GM12878 (cell line): Measurements from ENCODE around the gene LTBP3. TPM values are rescaled to one million over a fixed set of nuclear protein-coding genes. Genes with fewer than 3 reads are reported as not detected.

Source experiments
- ATAC-seq: fragments of 200-7000 bp; cut with Tn5 transposase; 3 replicates; pipeline ENCODE4 v1.9.1; 2020; ENCODE audit warnings: mild to moderate bottlenecking, moderate library complexity
- BruUV-seq: library from RNA; stranded (reverse); fragments of 400-500 nt; replicated peaks from 2 replicates; lab custom pipeline; 2021; lab: Mats Ljungman, UMichigan
- CTCF ChIA-PET: fragments of 300-600 bp; sonication (Branson Sonifier 250); formaldehyde crosslinking; extraction: SDS; loops from one replicate; lab custom pipeline; 2021; ENCODE audit warnings: inconsistent platforms; lab: Yijun Ruan, JAX
- POLR2A ChIA-PET: fragments of 350-600 bp; formaldehyde crosslinking; extraction: SDS; loops from one replicate; lab custom pipeline; 2021; ENCODE audit warnings: inconsistent platforms; lab: Charles Lee
- RAD21 ChIA-PET: fragments of 300-600 bp; sonication (Branson Sonifier 250); formaldehyde crosslinking; loops from one replicate; lab custom pipeline; 2023; ENCODE audit warnings: antibody characterized with exemption; ENCODE audit not compliant: unreplicated experiment; lab: Charles Lee
- SMC1A ChIA-PET: fragments of 300-600 bp; sonication (Branson Sonifier 250); formaldehyde crosslinking; loops from one replicate; lab custom pipeline; 2023; ENCODE audit not compliant: unreplicated experiment, uncharacterized antibody; lab: Charles Lee
- DNase-seq: peaks from one replicate; pipeline ENCODE4 v3.0.0-alpha.2; 2011; ENCODE audit warnings: low read depth, low spot score
- FAIRE-seq: peaks from 3 replicates; lab custom pipeline; 2011; peaks lifted over from hg19 to GRCh38; lab: Jason Lieb, UNC
- H2AFZ ChIP-seq: 2 replicates; pipeline ENCODE4 v1.6.0; 2011; ENCODE audit warnings: low read depth, low read length, control low read depth; ENCODE audit not compliant: control insufficient read depth
- H3K27ac ChIP-seq: 2 replicates; pipeline ENCODE4 v1.5.1; 2011; ENCODE audit warnings: control low read depth; ENCODE audit not compliant: control insufficient read depth, insufficient read depth
- H3K27me3 ChIP-seq, 2 experiments: replicated peaks in 1 of 2; 2 replicates each; pipeline versions ENCODE4 v1.6.0 to v1.6.1; 2011; ENCODE audit warnings: low read length in 1 of 2; ENCODE audit not compliant: control insufficient read depth in 2 of 2, insufficient read depth in 2 of 2
- H3K36me3 ChIP-seq, 2 experiments: 2 replicates each; pipeline ENCODE4 v1.5.1; 2011; ENCODE audit warnings: low read length in 1 of 2; ENCODE audit not compliant: control insufficient read depth in 2 of 2, insufficient read depth in 2 of 2
- H3K4me1 ChIP-seq: 2 replicates; pipeline ENCODE4 v1.6.1; 2011; ENCODE audit warnings: mild to moderate bottlenecking, low read length, moderate library complexity, mixed read lengths; ENCODE audit not compliant: control insufficient read depth, insufficient read depth
- H3K4me2 ChIP-seq: 2 replicates; pipeline ENCODE4 v1.6.0; 2011; ENCODE audit warnings: control low read depth; ENCODE audit not compliant: control insufficient read depth, insufficient read depth
- H3K4me3 ChIP-seq: fragments of 200-600 bp; sonication (generic); 2 replicates; pipeline ENCODE4 v1.5.1; 2016
- H3K79me2 ChIP-seq: 2 replicates; pipeline ENCODE4 v1.6.0; 2011; ENCODE audit warnings: low read length; ENCODE audit not compliant: control insufficient read depth, insufficient read depth
- H3K9ac ChIP-seq: 2 replicates; pipeline ENCODE4 v1.8.0; 2011; ENCODE audit warnings: low read length, control low read depth, mixed read lengths; ENCODE audit not compliant: control insufficient read depth, insufficient read depth
- H3K9me3 ChIP-seq: replicated peaks from 3 replicates; pipeline ENCODE4 v1.5.1; 2011; ENCODE audit warnings: mild to moderate bottlenecking, low read length; ENCODE audit not compliant: control insufficient read depth, insufficient read depth
- H4K20me1 ChIP-seq: 2 replicates; pipeline ENCODE4 v1.6.0; 2011; ENCODE audit not compliant: control insufficient read depth, insufficient read depth
- CHD2 ChIP-seq: IDR thresholded peaks from 2 replicates; pipeline ENCODE4 v1.6.1; 2011; ENCODE audit warnings: low read depth, low read length, improper control_type of control experiment, borderline replicate concordance
- WGBS: methylation state at CpG from one replicate; pipeline ENCODE4 v1.1.6; 2016; ENCODE audit warnings: low lambda C conversion rate; ENCODE audit not compliant: insufficient replicate concordance, insufficient coverage; ENCODE audit errors: missing lambda C conversion rate; 5-methylcytosine and 5-hydroxymethylcytosine counted together
- in situ Hi-C: fragments of 300-500 bp; cut with MboI; formaldehyde crosslinking; loops from 9 replicates; pipeline ENCODE4 v1.14.3; 2018; ENCODE audit warnings: mixed read lengths
- intact Hi-C: fragments of 100-400 bp; cut with micrococcal nuclease; formaldehyde crosslinking; loops from one replicate; pipeline ENCODE4 v1.14.2; 2022; ENCODE audit not compliant: unreplicated experiment
- polyA plus RNA-seq, 11 experiments: library from polyadenylated mRNA; depleted of rRNA in 4 of 11; unstranded in 6 of 11; stranded (reverse) in 5 of 11; fragments of >200 nt; fragmentation: Nextera tagmentation in 4 of 11; fragmentation: Illumina TruSeq in 1 of 11; extraction: Ambion mirVana in 4 of 11; extraction: Trizol in 1 of 11; gene quantifications; 1 replicate in 1 of 11; 2 replicates in 10 of 11; pipeline versions ENCODE4 v1.2.1 to v1.2.3, GENCODE V29; 2011 to 2016; ENCODE audit warnings: inconsistent platforms in 2 of 11, missing spikeins in 2 of 11, low read depth in 1 of 11
- total RNA-seq, 4 experiments: library from RNA; depleted of rRNA in 3 of 4; stranded (reverse); fragments of >200 nt in 3 of 4; fragmentation: Illumina TruSeq in 1 of 4; extraction: Trizol in 1 of 4; gene quantifications; 2 replicates each; pipeline versions ENCODE4 v1.2.1 to v1.2.3, GENCODE V29; 2013 to 2021
- TF ChIP-seq, protein P1 (sequence below): fragments of 450-650 bp; conservative IDR thresholded peaks from 2 replicates; pipeline ENCODE4 v1.6.1; 2017; ENCODE audit warnings: mild to moderate bottlenecking, moderate library complexity
- TF ChIP-seq, protein P2 (sequence below): IDR thresholded peaks from 2 replicates; pipeline ENCODE4 v1.6.1; 2012; ENCODE audit warnings: improper control_type of control experiment, low read depth, low read length; ENCODE audit not compliant: insufficient replicate concordance
- TF ChIP-seq, protein P3 (sequence below): fragments of 450-650 bp; IDR thresholded peaks from 2 replicates; pipeline ENCODE4 v1.6.1; 2016; ENCODE audit warnings: mild to moderate bottlenecking
- TF ChIP-seq, protein P4 (sequence below): fragments of 150-350 bp; IDR thresholded peaks from 2 replicates; pipeline ENCODE4 v1.6.1; 2016; ENCODE audit warnings: low read depth, low read length

Gene LTBP3
- total and polyA plus RNA-seq, 10 of the 15 experiments (the other 5 are each of a cell fraction or from before 2014, with no cell fraction given), result 2.2 to 12.2 (median 6.2) TPM; not detected in 2

DNA sequence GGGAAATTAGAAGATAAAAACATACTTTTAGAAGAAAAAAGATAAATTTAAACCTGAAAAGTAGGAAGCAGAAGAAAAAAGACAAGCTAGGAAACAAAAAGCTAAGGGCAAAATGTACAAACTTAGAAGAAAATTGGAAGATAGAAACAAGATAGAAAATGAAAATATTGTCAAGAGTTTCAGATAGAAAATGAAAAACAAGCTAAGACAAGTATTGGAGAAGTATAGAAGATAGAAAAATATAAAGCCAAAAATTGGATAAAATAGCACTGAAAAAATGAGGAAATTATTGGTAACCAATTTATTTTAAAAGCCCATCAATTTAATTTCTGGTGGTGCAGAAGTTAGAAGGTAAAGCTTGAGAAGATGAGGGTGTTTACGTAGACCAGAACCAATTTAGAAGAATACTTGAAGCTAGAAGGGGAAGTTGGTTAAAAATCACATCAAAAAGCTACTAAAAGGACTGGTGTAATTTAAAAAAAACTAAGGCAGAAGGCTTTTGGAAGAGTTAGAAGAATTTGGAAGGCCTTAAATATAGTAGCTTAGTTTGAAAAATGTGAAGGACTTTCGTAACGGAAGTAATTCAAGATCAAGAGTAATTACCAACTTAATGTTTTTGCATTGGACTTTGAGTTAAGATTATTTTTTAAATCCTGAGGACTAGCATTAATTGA is 58.3 kb downstream of the LTBP3 start:
- ChIA-PET SMC1A (interaction anchor here (1.2 to 19.3 kb wide), 10 partner anchors 7 to 115 kb away, joined by 3 to 481 read pairs (median 19); partner anchors contain the start of gene NEAT1), RAD21 (interaction anchor here (0.6 to 14.2 kb wide), 17 partner anchors 8 to 627 kb away, joined by 3 to 282 read pairs (median 4); partner anchors contain the start of genes DPF2, FRMD8 and NEAT1), CTCF (interaction anchor here (0.8 to 27.9 kb wide), 9 partner anchors 7 to 122 kb away, joined by 3 to 728 read pairs (median 14); partner anchors contain the start of genes NEAT1 and ZNRD2), POLR2A (interaction anchor here (0.7 to 16.2 kb wide), 18 partner anchors 6 to 138 kb away, joined by 3 to 429 read pairs (median 8); partner anchors contain the start of genes NEAT1, SCYL1, SIPA1 and ZNRD2)
- in situ Hi-C loops (no loop called here), intact Hi-C loops (loop anchor here (5.0 kb wide), 2 partner anchors 43 to 118 kb away; partner anchors contain the start of gene SLC25A45)
- Histone ChIP-seq H3K4me1 (peaks cover 16% of the 10 kb centered on the region), H3K9ac (peak overlapping the region; percentile 100), H3K4me2 (peak overlapping the region; percentile 30; the same call in 1 of the 2 replicates), H2AFZ (no peak overlapping the region), H3K27ac (peak overlapping the region; percentile 100), H4K20me1 (peaks cover 5% of the 10 kb centered on the region), H3K9me3 (no peaks in the 10 kb centered on the region), H3K79me2 (peaks cover 94% of the 10 kb centered on the region), H3K36me3 (peaks cover 0 to 22% of the 10 kb centered on the region in 2 experiments), H3K27me3 (no peaks in the 10 kb centered on the region), H3K4me3 (peak overlapping the region; percentile 98)
- WGBS, result 0% methylated on average over 3 of the region's 3 CpGs
- DNase-seq (no peak), FAIRE-seq (no peak), ATAC-seq (no peak)
- BruUV-seq, result no TSS peak
- TF ChIP-seq, protein P1, sequence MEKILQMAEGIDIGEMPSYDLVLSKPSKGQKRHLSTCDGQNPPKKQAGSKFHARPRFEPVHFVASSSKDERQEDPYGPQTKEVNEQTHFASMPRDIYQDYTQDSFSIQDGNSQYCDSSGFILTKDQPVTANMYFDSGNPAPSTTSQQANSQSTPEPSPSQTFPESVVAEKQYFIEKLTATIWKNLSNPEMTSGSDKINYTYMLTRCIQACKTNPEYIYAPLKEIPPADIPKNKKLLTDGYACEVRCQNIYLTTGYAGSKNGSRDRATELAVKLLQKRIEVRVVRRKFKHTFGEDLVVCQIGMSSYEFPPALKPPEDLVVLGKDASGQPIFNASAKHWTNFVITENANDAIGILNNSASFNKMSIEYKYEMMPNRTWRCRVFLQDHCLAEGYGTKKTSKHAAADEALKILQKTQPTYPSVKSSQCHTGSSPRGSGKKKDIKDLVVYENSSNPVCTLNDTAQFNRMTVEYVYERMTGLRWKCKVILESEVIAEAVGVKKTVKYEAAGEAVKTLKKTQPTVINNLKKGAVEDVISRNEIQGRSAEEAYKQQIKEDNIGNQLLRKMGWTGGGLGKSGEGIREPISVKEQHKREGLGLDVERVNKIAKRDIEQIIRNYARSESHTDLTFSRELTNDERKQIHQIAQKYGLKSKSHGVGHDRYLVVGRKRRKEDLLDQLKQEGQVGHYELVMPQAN, result no peak
- TF ChIP-seq CHD2, result 0 out of 2 replicates have a peak, but pooled peaks have one; percentile 15
- TF ChIP-seq, protein P2, sequence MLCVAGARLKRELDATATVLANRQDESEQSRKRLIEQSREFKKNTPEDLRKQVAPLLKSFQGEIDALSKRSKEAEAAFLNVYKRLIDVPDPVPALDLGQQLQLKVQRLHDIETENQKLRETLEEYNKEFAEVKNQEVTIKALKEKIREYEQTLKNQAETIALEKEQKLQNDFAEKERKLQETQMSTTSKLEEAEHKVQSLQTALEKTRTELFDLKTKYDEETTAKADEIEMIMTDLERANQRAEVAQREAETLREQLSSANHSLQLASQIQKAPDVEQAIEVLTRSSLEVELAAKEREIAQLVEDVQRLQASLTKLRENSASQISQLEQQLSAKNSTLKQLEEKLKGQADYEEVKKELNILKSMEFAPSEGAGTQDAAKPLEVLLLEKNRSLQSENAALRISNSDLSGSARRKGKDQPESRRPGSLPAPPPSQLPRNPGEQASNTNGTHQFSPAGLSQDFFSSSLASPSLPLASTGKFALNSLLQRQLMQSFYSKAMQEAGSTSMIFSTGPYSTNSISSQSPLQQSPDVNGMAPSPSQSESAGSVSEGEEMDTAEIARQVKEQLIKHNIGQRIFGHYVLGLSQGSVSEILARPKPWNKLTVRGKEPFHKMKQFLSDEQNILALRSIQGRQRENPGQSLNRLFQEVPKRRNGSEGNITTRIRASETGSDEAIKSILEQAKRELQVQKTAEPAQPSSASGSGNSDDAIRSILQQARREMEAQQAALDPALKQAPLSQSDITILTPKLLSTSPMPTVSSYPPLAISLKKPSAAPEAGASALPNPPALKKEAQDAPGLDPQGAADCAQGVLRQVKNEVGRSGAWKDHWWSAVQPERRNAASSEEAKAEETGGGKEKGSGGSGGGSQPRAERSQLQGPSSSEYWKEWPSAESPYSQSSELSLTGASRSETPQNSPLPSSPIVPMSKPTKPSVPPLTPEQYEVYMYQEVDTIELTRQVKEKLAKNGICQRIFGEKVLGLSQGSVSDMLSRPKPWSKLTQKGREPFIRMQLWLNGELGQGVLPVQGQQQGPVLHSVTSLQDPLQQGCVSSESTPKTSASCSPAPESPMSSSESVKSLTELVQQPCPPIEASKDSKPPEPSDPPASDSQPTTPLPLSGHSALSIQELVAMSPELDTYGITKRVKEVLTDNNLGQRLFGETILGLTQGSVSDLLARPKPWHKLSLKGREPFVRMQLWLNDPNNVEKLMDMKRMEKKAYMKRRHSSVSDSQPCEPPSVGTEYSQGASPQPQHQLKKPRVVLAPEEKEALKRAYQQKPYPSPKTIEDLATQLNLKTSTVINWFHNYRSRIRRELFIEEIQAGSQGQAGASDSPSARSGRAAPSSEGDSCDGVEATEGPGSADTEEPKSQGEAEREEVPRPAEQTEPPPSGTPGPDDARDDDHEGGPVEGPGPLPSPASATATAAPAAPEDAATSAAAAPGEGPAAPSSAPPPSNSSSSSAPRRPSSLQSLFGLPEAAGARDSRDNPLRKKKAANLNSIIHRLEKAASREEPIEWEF, result peak; percentile 41
- TF ChIP-seq, protein P3, sequence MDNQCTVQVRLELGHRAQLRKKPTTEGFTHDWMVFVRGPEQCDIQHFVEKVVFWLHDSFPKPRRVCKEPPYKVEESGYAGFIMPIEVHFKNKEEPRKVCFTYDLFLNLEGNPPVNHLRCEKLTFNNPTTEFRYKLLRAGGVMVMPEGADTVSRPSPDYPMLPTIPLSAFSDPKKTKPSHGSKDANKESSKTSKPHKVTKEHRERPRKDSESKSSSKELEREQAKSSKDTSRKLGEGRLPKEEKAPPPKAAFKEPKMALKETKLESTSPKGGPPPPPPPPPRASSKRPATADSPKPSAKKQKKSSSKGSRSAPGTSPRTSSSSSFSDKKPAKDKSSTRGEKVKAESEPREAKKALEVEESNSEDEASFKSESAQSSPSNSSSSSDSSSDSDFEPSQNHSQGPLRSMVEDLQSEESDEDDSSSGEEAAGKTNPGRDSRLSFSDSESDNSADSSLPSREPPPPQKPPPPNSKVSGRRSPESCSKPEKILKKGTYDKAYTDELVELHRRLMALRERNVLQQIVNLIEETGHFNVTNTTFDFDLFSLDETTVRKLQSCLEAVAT, result peak; percentile 78
- TF ChIP-seq, protein P4, sequence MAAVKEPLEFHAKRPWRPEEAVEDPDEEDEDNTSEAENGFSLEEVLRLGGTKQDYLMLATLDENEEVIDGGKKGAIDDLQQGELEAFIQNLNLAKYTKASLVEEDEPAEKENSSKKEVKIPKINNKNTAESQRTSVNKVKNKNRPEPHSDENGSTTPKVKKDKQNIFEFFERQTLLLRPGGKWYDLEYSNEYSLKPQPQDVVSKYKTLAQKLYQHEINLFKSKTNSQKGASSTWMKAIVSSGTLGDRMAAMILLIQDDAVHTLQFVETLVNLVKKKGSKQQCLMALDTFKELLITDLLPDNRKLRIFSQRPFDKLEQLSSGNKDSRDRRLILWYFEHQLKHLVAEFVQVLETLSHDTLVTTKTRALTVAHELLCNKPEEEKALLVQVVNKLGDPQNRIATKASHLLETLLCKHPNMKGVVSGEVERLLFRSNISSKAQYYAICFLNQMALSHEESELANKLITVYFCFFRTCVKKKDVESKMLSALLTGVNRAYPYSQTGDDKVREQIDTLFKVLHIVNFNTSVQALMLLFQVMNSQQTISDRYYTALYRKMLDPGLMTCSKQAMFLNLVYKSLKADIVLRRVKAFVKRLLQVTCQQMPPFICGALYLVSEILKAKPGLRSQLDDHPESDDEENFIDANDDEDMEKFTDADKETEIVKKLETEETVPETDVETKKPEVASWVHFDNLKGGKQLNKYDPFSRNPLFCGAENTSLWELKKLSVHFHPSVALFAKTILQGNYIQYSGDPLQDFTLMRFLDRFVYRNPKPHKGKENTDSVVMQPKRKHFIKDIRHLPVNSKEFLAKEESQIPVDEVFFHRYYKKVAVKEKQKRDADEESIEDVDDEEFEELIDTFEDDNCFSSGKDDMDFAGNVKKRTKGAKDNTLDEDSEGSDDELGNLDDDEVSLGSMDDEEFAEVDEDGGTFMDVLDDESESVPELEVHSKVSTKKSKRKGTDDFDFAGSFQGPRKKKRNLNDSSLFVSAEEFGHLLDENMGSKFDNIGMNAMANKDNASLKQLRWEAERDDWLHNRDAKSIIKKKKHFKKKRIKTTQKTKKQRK, result peak; percentile 42; the same call in 1 of the 2 replicates
